SK-MEL-5 (cell line): Measurements from ENCODE around the gene BOK. TPM values are rescaled to one million over a fixed set of nuclear protein-coding genes. Genes with fewer than 3 reads are reported as not detected.

ENCODE experiments used
- small RNA-seq, 2 experiments: library from RNA; depleted of rRNA; stranded (forward); fragments of <200 nt; gene quantifications; one replicate each; pipeline ENCODE3, GENCODE V24; 2014
- total RNA-seq: library from RNA; depleted of rRNA; stranded (reverse); fragments of >200 nt; shearing (Covaris generic); gene quantifications from 2 replicates; pipeline ENCODE4 v1.2.3, GENCODE V29; 2014; rRNA removed

BOK gene
- total RNA-seq, 1 experiment from 2014 or later = 10.6 TPM

Small RNA genes lying within 50 kb of the gene (small RNA-seq; reads per million reads assigned to genes)
- 0 to 2.6 reads per million in 2 experiments for gene RNA5SP122

Other genes starting within 250 kb of the BOK start
- gene HDLBP, start 243.1 kb upstream of the BOK start, total RNA-seq = 582 and 592 TPM in 2 replicates
- 261 and 268 TPM in 2 replicates for gene SEPTIN2, start 242.8 kb upstream of the BOK start, total RNA-seq
- gene FARP2, start 202.5 kb upstream of the BOK start, total RNA-seq = 335 and 344 TPM in 2 replicates
- 55.9 and 64.2 TPM in 2 replicates for gene STK25, start 50.2 kb upstream of the BOK start, total RNA-seq
- 35.2 and 39.6 TPM in 2 replicates for gene THAP4, start 78.4 kb downstream of the BOK start, total RNA-seq
- gene ATG4B, start 78.9 kb downstream of the BOK start, total RNA-seq = 24.1 and 30.3 TPM in 2 replicates
- gene DTYMK, start 128.1 kb downstream of the BOK start, total RNA-seq = 55.3 and 60.8 TPM in 2 replicates
- 23.9 and 24.2 TPM in 2 replicates for gene ING5, start 143.3 kb downstream of the BOK start, total RNA-seq
- gene D2HGDH, start 175.9 kb downstream of the BOK start, total RNA-seq = 8.8 and 9.0 TPM in 2 replicates
- not detected in 2 replicates for gene GAL3ST2, start 218.1 kb downstream of the BOK start, total RNA-seq